HG03520 (cell line): Measurements from ENCODE around the gene INSM2.

Source experiments
- ATAC-seq: cut with Tn5 transposase; IDR thresholded peaks from one replicate; pipeline ENCODE4 v1.9.1; 2021; ENCODE audit warnings: mild to moderate bottlenecking, moderate library complexity; ENCODE audit not compliant: unreplicated experiment

Gene INSM2

DNA sequence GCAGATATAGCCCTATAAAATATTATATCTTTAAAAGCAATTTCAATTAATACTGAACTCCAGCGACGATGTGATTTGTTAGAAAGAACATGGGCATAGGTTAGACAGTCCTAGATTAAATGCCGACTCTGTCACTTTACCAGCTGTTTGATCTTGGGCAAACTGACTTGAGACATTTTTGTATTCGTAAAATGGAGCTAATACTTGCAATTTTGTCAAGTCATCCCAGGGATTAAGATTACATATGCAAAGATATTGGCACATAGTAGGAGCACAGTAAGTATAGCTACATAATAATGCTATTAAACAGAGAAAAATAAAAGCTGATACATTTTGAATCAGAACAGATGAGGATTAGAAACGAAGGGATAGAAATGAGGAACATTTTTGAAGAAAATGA lies 9.0 kb downstream of the INSM2 start:
- no peak for ATAC-seq

DNA sequence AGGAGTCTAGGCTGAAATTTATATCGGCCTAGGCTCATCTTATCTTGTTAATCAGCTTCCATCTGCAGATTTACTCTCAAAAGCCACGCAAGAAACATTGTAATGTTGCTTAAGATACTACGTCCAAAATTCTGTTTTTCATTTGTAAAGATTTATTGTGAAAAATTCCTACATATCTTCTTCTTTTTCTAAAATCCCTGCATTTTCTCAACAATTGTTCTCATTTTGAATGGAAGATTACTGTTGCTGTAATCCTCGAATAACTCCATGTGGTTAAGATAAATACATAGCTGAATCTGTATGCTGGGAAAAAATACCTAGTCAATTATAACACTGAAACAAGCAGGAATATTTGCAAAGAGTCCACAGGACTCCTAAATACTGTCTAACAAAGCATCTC lies 15.6 kb downstream of the INSM2 start:
- ATAC-seq, result no peak

DNA sequence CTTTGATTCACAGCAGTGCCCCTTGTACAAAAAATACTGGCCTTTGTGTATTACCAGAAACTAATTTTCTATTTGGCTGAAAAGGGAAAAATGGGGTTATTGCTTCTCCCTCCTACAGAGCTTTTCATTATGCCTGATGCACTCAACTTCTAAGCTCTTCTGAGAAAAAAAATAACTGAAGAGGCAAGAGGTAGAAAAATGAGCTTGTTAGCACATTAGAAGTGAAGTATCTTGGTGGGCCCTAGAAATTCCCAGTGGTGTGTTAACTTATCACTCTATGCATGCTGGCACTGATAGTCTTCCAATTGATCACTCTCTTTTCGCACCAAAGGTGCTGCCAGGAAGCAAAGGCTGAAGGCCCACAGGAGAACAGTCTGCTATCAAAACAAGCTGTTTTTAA lies 17.1 kb downstream of the INSM2 start:
- no peak for ATAC-seq

DNA sequence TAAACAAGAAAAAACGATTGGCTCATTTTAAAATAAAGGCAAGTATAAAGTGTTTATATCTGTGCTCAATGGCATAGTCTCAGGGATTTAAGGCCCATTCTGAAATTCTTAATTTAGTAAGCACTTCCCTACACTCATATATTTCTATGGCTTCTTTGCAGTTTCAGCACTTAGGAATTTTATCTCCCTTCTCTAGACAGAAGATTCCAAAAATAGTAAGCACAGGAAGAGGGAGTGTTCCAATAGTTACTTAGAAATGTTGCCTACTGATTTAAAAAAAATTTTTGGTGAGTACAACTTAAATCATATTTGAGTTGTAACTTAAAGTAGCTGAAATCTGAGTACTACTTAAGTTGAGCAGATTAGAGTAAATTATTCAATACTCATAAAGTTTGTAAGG lies 19.8 kb downstream of the INSM2 start:
- ATAC-seq, result no peak

DNA sequence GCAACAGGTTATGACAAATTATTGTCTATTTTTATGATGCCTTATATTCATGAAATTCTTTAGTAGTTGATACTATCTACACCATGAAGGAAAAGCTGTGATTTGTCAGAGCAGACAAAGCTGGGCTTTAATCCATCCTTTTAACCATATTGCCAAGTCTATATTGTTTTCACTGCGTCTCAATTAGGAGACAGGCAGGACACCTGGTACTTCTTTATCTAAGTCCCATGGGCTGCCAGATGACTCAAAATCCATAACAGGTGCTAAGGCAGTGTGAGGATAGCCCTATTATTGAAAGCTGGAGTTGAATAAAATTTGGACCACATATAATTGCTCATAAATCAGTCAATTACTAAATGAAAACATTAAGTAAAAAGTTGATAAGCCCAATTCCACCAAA lies 22.6 kb downstream of the INSM2 start:
- ATAC-seq, result no peak

GRCh38 chr14:35557221-35557747 lies 23.3 kb downstream of the INSM2 start:
- ATAC-seq, result no peak

DNA sequence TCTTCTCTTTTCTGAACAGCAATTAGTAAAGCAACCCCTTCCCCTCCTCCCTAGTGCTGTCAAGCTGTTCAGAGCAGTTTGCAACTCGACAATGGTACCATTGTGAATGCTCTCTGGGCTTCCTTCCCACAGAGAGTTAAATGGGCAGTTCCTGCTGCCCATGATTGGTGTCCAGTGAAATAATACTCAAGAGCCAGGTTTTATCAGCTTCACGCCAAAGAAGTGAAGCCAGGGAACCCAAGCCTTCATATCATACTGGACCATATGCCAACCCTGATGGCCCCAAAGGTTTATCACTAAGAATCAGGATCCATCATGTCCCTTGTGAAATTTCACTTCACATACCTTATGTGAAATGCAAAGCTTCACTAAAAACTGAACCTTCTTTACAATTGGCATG lies 24.7 kb downstream of the INSM2 start:
- no peak for ATAC-seq

GRCh38 chr14:35565871-35566464 lies 32.0 kb downstream of the INSM2 start:
- ATAC-seq, result no peak

GRCh38 chr14:35571598-35571997 lies 37.6 kb downstream of the INSM2 start:
- ATAC-seq, result no peak

DNA sequence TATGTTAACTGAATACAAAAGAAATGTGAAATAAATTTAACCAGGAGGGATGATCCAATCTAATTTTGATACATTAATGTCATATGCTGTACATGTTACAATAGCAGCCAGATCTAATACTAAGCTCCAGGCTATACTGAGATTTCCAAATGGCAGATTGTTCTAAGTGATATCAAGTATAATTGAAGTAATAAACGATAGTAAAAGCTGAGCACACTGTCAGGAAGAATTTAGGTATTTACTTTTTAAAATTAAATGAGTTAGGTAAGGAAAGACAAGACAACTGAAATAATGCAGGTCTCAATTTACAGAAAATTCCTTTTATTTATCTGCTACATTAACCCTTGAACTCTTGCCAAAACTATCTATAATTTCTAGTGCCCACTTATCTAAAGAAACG lies 39.9 kb downstream of the INSM2 start:
- no peak for ATAC-seq

- no peak for ATAC-seq
Observed at GRCh38 chr14:35576260-35576659, 42.3 kb downstream of the INSM2 start.

- no peak for ATAC-seq
Observed at GRCh38 chr14:35576856-35577255, 42.9 kb downstream of the INSM2 start.

DNA sequence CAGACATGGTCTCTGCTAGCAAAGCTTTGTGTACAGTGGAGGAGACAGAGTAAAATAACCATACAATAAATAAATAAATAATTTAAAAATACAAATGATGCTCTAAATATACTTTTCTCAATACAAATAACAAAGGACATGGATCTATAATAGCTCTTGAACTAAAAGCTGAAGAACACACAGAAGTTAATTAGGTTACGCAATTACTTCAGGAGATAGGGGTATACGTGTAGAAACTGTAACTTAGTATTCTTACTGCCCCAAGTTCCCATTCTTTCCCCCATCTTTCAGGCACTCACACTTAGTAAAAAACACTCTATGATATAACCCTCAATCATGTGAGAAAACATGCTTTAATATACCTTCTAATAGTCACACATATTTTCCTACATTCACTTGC lies 44.2 kb downstream of the INSM2 start:
- no peak for ATAC-seq

GRCh38 chr14:35578639-35579038 lies 44.7 kb downstream of the INSM2 start:
- no peak for ATAC-seq
